ENCODE results near the gene PHACTR1. TPM values are rescaled to one million over a fixed set of nuclear protein-coding genes. Genes with fewer than 3 reads are reported as not detected.

PHACTR1 gene
- polyA plus RNA-seq, 1 of the 3 experiments (the other 2 are of a cell fraction) = 0.12 TPM

DNA sequence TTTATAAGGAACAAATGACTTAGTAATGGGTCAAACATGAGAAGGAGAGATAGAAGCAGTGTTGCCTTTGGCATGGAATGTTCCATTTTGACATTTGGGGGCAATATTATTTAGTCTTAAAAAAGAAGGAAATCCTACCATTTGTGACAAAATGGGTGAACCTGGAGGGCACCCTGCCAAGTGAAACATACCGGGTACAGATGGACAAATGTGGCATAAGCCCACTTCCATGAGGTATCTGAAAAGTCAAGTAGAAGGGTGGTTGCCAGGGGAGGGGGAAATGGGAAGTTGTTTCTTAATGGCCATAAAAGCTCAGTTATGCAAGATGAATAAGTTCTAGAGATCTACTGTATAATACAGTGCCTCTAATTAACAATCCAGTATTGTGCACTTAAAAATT is 342.5 kb downstream of the PHACTR1 start:
- Histone ChIP-seq H3K36me3 (replicated peaks in 1 of 2; ENCODE audit: control insufficient read depth in 1 of 2, insufficient read depth in 2 of 2, low read length in 1 of 2) (no peaks in the 10 kb centered on the region), H3K9ac (no peak overlapping the region), H3K27me3 (ENCODE audit: insufficient read depth) (no peaks in the 10 kb centered on the region), H4K20me1 (ENCODE audit: insufficient read depth) (no peaks in the 10 kb centered on the region), H3K27ac (ENCODE audit: low read depth in 2 of 2, low read length in 1 of 2) (no peak overlapping the region), H3F3A (replicated peaks; ENCODE audit: insufficient read depth) (no peaks in the 10 kb centered on the region), H2AFZ (ENCODE audit: low read depth) (no peak overlapping the region), H3K4me1 (ENCODE audit: control insufficient read depth in 1 of 2, insufficient read depth in 2 of 2, low read depth in 1 of 2, low read length in 1 of 2) (no peaks in the 10 kb centered on the region), H3K4me3 (ENCODE audit: low read depth in 2 of 2, low read length in 1 of 2) (no peak overlapping the region), H3K9me3 (no peaks in the 10 kb centered on the region), H3K9me2 (no peaks in the 10 kb centered on the region), H3K4me2 (no peak overlapping the region), H3K79me2 (ENCODE audit: insufficient read depth) (no peaks in the 10 kb centered on the region)
- 44% methylated on average over 1 of the region's 1 CpG for WGBS (ENCODE audit: low lambda C conversion rate)
- CTCF ChIA-PET = no interaction called here
- no peak for DNase-seq
- POLR2A ChIA-PET = no interaction called here
- TF ChIP-seq RXRA (IDR thresholded peaks at IDR 0.05; ENCODE audit: borderline replicate concordance, low read depth) = no peak
- TF ChIP-seq NFIC (IDR thresholded peaks at IDR 0.05; ENCODE audit: borderline replicate concordance) = no peak
- no peak for TF ChIP-seq YY1 (IDR thresholded peaks at IDR 0.05; ENCODE audit: low read depth)
- no peak for TF ChIP-seq RAD21 (IDR thresholded peaks at IDR 0.05; ENCODE audit: low read length)
- no peak for TF ChIP-seq GABPA (IDR thresholded peaks at IDR 0.05; ENCODE audit: low read depth)
- no peak for TF ChIP-seq FOSL2 (IDR thresholded peaks at IDR 0.05; ENCODE audit: borderline replicate concordance, low read depth)
- no peak for TF ChIP-seq SMC3 (IDR thresholded peaks at IDR 0.05; ENCODE audit: low read depth, low read length)
- TF ChIP-seq MXI1 (IDR thresholded peaks at IDR 0.05; ENCODE audit: low read depth, low read length) = no peak
- TF ChIP-seq TCF12 (IDR thresholded peaks at IDR 0.05) = no peak
- no peak for TF ChIP-seq POLR2AphosphoS5 (IDR thresholded peaks at IDR 0.05; ENCODE audit: low read depth, low read length)

DNA sequence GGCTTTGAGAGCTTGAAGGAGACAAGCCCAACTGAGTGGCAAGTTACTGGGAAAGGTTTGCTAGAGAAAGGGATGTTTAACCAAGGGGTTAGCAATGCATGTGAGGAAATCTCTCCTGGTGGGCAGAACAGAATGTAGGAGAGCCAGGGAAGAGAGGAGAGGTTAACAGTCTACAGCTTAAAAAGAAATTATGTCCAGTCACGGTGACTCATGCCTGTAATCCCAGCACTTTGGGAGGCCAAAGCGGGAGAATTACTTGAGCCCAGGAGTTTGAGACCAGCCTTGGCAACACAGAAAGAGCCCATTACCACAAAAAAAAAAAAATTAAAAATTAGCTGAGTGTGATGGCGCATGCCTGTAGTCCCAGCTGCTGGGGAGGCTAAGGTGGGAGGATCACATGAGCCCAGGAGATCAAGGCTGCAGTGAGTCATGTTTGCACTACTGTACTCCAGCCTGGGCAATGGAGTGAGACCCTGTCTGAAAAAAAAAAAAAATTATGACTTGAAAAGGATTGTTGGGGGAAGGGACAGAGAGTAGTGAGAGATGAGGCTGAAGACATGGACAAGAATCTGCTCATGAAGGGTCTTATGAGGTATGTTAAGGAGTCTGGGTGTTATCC is 346.8 kb downstream of the PHACTR1 start:
- no peak for DNase-seq
- POLR2A ChIA-PET = no interaction called here
- Histone ChIP-seq H3K36me3 (replicated peaks in 1 of 2; ENCODE audit: control insufficient read depth in 1 of 2, insufficient read depth in 2 of 2, low read length in 1 of 2) (no peaks in the 10 kb centered on the region), H3K4me3 (ENCODE audit: low read depth in 2 of 2, low read length in 1 of 2) (no peak overlapping the region), H3K79me2 (ENCODE audit: insufficient read depth) (no peaks in the 10 kb centered on the region), H3K4me1 (ENCODE audit: control insufficient read depth in 1 of 2, insufficient read depth in 2 of 2, low read depth in 1 of 2, low read length in 1 of 2) (no peaks in the 10 kb centered on the region; a peak in 1 of 4 replicates), H3F3A (replicated peaks; ENCODE audit: insufficient read depth) (no peaks in the 10 kb centered on the region), H3K4me2 (no peak overlapping the region), H3K9ac (no peak overlapping the region), H3K9me2 (no peaks in the 10 kb centered on the region), H3K9me3 (no peaks in the 10 kb centered on the region), H2AFZ (ENCODE audit: low read depth) (no peak overlapping the region), H3K27ac (ENCODE audit: low read depth in 2 of 2, low read length in 1 of 2) (no peak overlapping the region), H4K20me1 (ENCODE audit: insufficient read depth) (no peaks in the 10 kb centered on the region), H3K27me3 (ENCODE audit: insufficient read depth) (no peaks in the 10 kb centered on the region)
- no peak for TF ChIP-seq NRF1 (IDR thresholded peaks at IDR 0.05; ENCODE audit: low read depth, low read length)
- 65% methylated on average over 3 of the region's 3 CpGs for WGBS (ENCODE audit: low lambda C conversion rate)
- CTCF ChIA-PET = interaction anchor here (1.4 kb wide), 1 partner anchor 19 kb away, joined by 3 read pairs; no protein-coding TSS in a partner anchor

DNA sequence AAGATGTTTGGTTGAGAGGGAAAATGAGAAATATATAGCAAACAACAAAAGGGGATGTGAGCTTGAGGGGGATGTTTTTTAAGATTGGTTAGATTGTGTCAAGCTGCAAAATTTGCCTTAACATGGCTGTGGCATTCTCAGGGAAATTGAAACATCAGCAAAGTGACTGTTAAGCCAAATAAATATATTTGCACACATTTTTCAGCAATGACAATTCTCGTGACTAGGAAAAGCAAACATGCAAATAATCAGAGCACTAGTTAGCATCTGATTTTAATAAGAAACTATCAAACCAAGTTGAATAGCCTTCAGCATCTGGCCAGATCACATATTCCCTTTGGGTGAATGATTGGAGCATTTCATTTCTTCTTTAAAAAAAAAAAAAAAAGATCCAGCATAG is 349.0 kb downstream of the PHACTR1 start:
- Histone ChIP-seq H3K4me2 (no peak overlapping the region), H4K20me1 (ENCODE audit: insufficient read depth) (no peaks in the 10 kb centered on the region), H3K27ac (ENCODE audit: low read depth in 2 of 2, low read length in 1 of 2) (no peak overlapping the region), H3K4me3 (ENCODE audit: low read depth in 2 of 2, low read length in 1 of 2) (no peak overlapping the region), H3K4me1 (ENCODE audit: control insufficient read depth in 1 of 2, insufficient read depth in 2 of 2, low read depth in 1 of 2, low read length in 1 of 2) (peaks cover 0 to 3% of the 10 kb centered on the region in 2 experiments; a peak in 2 of 4 replicates), H3K36me3 (replicated peaks in 1 of 2; ENCODE audit: control insufficient read depth in 1 of 2, insufficient read depth in 2 of 2, low read length in 1 of 2) (no peaks in the 10 kb centered on the region), H3K27me3 (ENCODE audit: insufficient read depth) (no peaks in the 10 kb centered on the region), H3F3A (replicated peaks; ENCODE audit: insufficient read depth) (no peaks in the 10 kb centered on the region), H3K9ac (no peak overlapping the region), H3K9me2 (no peaks in the 10 kb centered on the region), H2AFZ (ENCODE audit: low read depth) (no peak overlapping the region), H3K79me2 (ENCODE audit: insufficient read depth) (no peaks in the 10 kb centered on the region), H3K9me3 (no peaks in the 10 kb centered on the region)
- DNase-seq = no peak
- 22% methylated on average over 1 of the region's 1 CpG for WGBS (ENCODE audit: low lambda C conversion rate)
- CTCF ChIA-PET = no interaction called here
- TF ChIP-seq POLR2AphosphoS5 (IDR thresholded peaks at IDR 0.05; ENCODE audit: low read depth, low read length) (no peak), EZH2phosphoT487 (IDR thresholded peaks at IDR 0.05; ENCODE audit: borderline replicate concordance, low read depth) (no peak), SMC3 (IDR thresholded peaks at IDR 0.05; ENCODE audit: low read depth, low read length) (no peak), TEAD4 (IDR thresholded peaks at IDR 0.05; ENCODE audit: borderline replicate concordance, insufficient read depth) (no peak), FOSL2 (IDR thresholded peaks at IDR 0.05; ENCODE audit: borderline replicate concordance, low read depth) (no peak), NRF1 (IDR thresholded peaks at IDR 0.05; ENCODE audit: low read depth, low read length) (no peak), YY1 (IDR thresholded peaks at IDR 0.05; ENCODE audit: low read depth) (no peak), FOXM1 (IDR thresholded peaks at IDR 0.05; ENCODE audit: low read depth) (no peak), RCOR1 (IDR thresholded peaks at IDR 0.05; ENCODE audit: low read length) (no peak), RAD21 (IDR thresholded peaks at IDR 0.05; ENCODE audit: low read length) (no peak), RFX5 (IDR thresholded peaks at IDR 0.05; ENCODE audit: low read length) (no peak), JUND (IDR thresholded peaks at IDR 0.05) (no peak)
- TF ChIP-seq, protein P1, sequence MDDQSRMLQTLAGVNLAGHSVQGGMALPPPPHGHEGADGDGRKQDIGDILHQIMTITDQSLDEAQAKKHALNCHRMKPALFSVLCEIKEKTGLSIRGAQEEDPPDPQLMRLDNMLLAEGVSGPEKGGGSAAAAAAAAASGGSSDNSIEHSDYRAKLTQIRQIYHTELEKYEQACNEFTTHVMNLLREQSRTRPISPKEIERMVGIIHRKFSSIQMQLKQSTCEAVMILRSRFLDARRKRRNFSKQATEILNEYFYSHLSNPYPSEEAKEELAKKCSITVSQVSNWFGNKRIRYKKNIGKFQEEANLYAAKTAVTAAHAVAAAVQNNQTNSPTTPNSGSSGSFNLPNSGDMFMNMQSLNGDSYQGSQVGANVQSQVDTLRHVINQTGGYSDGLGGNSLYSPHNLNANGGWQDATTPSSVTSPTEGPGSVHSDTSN (IDR thresholded peaks at IDR 0.05) = no peak
- TF ChIP-seq, protein P2, sequence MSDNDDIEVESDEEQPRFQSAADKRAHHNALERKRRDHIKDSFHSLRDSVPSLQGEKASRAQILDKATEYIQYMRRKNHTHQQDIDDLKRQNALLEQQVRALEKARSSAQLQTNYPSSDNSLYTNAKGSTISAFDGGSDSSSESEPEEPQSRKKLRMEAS (IDR thresholded peaks at IDR 0.05; ENCODE audit: low read depth) = no peak
- TF ChIP-seq, protein P3, sequence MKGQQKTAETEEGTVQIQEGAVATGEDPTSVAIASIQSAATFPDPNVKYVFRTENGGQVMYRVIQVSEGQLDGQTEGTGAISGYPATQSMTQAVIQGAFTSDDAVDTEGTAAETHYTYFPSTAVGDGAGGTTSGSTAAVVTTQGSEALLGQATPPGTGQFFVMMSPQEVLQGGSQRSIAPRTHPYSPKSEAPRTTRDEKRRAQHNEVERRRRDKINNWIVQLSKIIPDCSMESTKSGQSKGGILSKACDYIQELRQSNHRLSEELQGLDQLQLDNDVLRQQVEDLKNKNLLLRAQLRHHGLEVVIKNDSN (IDR thresholded peaks at IDR 0.05; ENCODE audit: borderline replicate concordance, low read depth) = no peak
- POLR2A ChIA-PET = no interaction called here

Measured in SK-N-SH (cell line).